ENCODE data around the gene ADD3.
"Not testable (repeated sequence)": the region's sequence is repeated elsewhere in the genome, so short reads cannot be mapped to it uniquely, and the experiment has no call there.

The ADD3 gene

DNA sequence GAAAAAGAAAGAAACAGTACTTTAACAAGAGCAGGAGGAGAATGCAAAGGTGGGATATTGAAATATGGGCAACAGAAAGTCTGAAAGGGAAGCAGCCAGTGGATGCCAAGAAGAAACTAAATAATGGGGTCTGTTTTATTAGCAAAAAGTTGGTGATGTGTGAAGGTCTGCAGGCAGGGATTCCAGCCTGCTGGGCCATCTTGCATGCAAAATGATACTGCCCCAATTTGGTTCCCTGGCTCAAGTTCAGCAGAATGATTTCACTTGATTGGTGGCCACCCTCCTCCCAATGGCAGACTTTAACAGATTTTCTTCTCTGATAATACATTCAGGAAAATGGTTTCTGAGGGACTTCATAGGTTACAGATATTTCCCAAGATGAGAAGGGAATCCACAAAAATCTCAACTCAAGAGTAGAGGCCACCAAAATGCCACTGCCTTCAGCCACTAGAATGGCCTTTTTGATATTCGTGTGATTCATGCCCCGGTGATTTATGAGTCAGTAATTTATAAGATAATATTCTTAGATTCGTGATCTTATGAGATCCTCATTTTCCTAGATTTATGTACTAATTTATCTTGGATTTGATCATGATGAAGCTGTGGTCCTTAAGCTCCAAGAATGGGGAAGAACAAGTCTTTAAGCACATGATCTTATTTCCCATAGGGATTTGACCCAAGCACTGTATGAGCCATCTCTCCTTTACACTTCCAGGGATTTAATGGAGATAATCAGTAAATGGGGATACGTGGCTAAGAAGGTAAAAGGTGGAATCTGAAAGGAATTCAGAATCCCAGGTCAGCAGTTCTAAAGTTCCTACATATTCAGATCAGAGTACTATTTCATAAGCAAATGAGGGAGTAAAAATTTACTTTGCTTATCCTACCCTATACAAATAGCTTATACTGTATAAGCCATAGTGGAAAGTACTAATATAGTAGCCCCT, 32.3 kb upstream of the ADD3 start:
- FAIRE-seq (no peak), DNase-seq (ENCODE audit: insufficient read length, low spot score) (no peak)
- TF ChIP-seq SPI1 (IDR thresholded peaks at IDR 0.05; ENCODE audit: low read depth, low read length) (no peak), POU2F2 (IDR thresholded peaks at IDR 0.05; ENCODE audit: low read depth, low read length) (no peak), POLR2A (IDR thresholded peaks at IDR 0.05; ENCODE audit: low read depth, low read length) (no peak)

DNA sequence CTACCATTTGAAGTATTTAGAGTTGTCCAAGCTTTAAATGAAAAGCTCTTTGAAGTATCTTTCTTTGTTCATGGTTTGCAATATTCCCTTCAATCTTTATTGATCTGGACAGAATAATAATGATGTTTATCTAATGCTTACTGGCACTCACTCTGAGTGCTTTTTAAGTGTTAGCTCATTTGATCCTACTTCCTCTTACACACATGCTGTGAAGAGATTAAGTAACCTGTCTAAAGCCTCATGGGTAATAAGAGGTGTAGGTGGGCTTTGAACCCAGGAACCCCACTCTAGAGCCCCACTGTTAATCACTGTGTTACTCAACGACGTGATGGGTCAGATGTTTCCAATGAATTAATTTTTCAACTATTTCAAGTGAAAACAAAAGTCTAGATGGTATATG, 31.1 kb upstream of the ADD3 start:
- FAIRE-seq (no peak), DNase-seq (ENCODE audit: insufficient read length, low spot score) (no peak)
- no peak for TF ChIP-seq TAF1 (IDR thresholded peaks at IDR 0.05; ENCODE audit: low read depth, low read length)
- no peak for TF ChIP-seq SPI1 (IDR thresholded peaks at IDR 0.05; ENCODE audit: low read depth, low read length)
- no peak for TF ChIP-seq POLR2AphosphoS5 (IDR thresholded peaks at IDR 0.05; ENCODE audit: low read depth, low read length)
- no peak for TF ChIP-seq POU2F2 (IDR thresholded peaks at IDR 0.05; ENCODE audit: low read depth, low read length)
- no peak for TF ChIP-seq PAX5 (IDR thresholded peaks at IDR 0.05; ENCODE audit: insufficient read depth, low read length, severe bottlenecking)
- TF ChIP-seq POLR2A (IDR thresholded peaks at IDR 0.05; ENCODE audit: low read depth, low read length) = no peak

DNA sequence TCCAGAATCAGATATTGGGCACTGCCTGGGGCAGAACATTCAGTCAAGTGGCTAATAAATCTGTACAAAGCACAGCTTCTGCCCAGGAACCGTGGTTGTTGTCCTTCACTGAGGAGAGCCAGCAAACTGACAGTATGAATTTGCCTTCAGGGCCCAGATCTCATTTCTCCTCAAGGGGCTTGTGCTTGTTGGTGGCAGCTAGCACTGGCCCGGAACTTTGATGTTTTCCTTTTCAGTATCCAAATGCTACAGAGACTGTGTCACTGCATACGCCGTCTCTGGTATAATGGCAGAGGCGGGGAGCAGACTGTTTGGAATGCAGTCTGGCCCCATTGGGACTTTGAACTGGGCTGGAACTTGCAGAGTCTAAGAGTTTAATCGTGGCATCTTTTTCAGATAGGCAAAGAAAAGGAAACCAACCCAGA, 30.4 kb upstream of the ADD3 start:
- peak; percentile 38 for FAIRE-seq
- no peak for DNase-seq (ENCODE audit: insufficient read length, low spot score)
- TF ChIP-seq POLR2A (IDR thresholded peaks at IDR 0.05; ENCODE audit: low read depth, low read length) = no peak
- no peak for TF ChIP-seq POLR2AphosphoS5 (IDR thresholded peaks at IDR 0.05; ENCODE audit: low read depth, low read length)
- TF ChIP-seq POU2F2 (IDR thresholded peaks at IDR 0.05; ENCODE audit: low read depth, low read length) = no peak
- TF ChIP-seq SPI1 (IDR thresholded peaks at IDR 0.05; ENCODE audit: low read depth, low read length) = no peak
- no peak for TF ChIP-seq TAF1 (IDR thresholded peaks at IDR 0.05; ENCODE audit: low read depth, low read length)
- no peak for TF ChIP-seq PAX5 (IDR thresholded peaks at IDR 0.05; ENCODE audit: insufficient read depth, low read length, severe bottlenecking)

DNA sequence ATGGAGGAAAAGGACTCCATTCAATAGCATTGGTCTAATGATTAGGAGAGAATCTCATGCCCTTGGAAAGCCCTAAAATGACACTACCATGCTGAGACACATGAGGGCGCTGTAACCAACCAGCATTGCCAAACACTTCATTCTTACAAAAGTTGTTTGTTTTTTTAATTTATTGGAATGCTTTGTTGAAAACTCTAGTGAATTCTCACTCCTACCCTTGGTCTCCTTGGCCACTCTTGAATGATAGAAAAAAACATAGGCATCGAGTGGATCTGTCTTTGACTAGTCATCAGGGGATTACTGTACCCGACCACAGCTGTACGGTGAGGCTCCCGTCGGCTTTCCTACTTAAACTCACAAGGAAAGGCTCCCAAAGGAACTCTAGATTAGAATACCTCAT, 29.3 kb upstream of the ADD3 start:
- DNase-seq (ENCODE audit: insufficient read length, low spot score) (no peak), FAIRE-seq (peak; percentile 86)
- TF ChIP-seq PAX5 (IDR thresholded peaks at IDR 0.05; ENCODE audit: insufficient read depth, low read length, severe bottlenecking) (no peak), SPI1 (IDR thresholded peaks at IDR 0.05; ENCODE audit: low read depth, low read length) (no peak), POLR2A (IDR thresholded peaks at IDR 0.05; ENCODE audit: low read depth, low read length) (no peak), POLR2AphosphoS5 (IDR thresholded peaks at IDR 0.05; ENCODE audit: low read depth, low read length) (no peak), POU2F2 (IDR thresholded peaks at IDR 0.05; ENCODE audit: low read depth, low read length) (no peak), TAF1 (IDR thresholded peaks at IDR 0.05; ENCODE audit: low read depth, low read length) (no peak)

DNA sequence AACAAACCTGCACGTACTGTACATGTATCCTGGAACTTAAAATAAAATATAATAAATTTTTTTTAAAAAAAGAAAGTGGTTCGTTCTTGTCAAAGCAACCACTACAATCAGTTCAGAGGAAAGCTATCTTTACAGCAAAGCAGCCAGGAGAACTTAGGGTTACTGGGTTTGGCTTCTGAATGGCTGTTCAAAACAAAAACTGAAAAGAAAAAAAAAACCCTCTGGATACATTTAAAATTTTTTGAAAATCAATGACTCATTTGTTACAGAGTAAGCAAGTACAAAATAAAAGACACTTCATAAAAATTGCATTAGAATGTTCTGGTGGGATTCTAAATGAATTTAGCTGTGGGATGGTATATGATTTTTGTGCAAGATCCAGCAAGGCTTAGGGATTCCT, 28.6 kb upstream of the ADD3 start:
- DNase-seq (ENCODE audit: insufficient read length, low spot score) (no peak), FAIRE-seq (no peak)
- TF ChIP-seq TAF1 (IDR thresholded peaks at IDR 0.05; ENCODE audit: low read depth, low read length) = no peak
- no peak for TF ChIP-seq POLR2A (IDR thresholded peaks at IDR 0.05; ENCODE audit: low read depth, low read length)
- TF ChIP-seq PAX5 (IDR thresholded peaks at IDR 0.05; ENCODE audit: insufficient read depth, low read length, severe bottlenecking) = no peak
- no peak for TF ChIP-seq POU2F2 (IDR thresholded peaks at IDR 0.05; ENCODE audit: low read depth, low read length)
- no peak for TF ChIP-seq POLR2AphosphoS5 (IDR thresholded peaks at IDR 0.05; ENCODE audit: low read depth, low read length)
- no peak for TF ChIP-seq SPI1 (IDR thresholded peaks at IDR 0.05; ENCODE audit: low read depth, low read length)

DNA sequence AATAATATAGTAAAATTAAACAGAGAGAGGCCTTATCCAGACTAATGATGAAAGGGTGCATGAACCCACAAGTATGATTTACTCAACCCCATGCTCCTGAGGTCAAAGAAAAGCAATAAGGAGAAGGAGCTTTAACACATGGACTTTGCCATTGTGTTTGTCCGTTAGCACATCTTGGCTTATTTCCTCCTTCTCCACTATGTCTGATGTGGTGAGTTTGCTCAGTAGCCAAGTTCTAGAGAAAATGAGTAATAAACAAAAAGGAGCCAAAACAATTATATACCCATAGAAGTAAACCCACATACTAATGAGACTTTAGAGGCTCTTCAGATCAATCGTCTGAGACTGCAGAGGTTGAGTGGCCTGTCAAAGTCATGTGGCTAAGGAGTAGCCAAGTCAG, 26.1 kb upstream of the ADD3 start:
- FAIRE-seq = no peak
- DNase-seq (ENCODE audit: insufficient read length, low spot score) = no peak
- TF ChIP-seq PAX5 (IDR thresholded peaks at IDR 0.05; ENCODE audit: insufficient read depth, low read length, severe bottlenecking) = no peak
- TF ChIP-seq POU2F2 (IDR thresholded peaks at IDR 0.05; ENCODE audit: low read depth, low read length) = no peak
- TF ChIP-seq SPI1 (IDR thresholded peaks at IDR 0.05; ENCODE audit: low read depth, low read length) = no peak
- no peak for TF ChIP-seq TAF1 (IDR thresholded peaks at IDR 0.05; ENCODE audit: low read depth, low read length)
- TF ChIP-seq POLR2A (IDR thresholded peaks at IDR 0.05; ENCODE audit: low read depth, low read length) = no peak
- TF ChIP-seq POLR2AphosphoS5 (IDR thresholded peaks at IDR 0.05; ENCODE audit: low read depth, low read length) = no peak

DNA sequence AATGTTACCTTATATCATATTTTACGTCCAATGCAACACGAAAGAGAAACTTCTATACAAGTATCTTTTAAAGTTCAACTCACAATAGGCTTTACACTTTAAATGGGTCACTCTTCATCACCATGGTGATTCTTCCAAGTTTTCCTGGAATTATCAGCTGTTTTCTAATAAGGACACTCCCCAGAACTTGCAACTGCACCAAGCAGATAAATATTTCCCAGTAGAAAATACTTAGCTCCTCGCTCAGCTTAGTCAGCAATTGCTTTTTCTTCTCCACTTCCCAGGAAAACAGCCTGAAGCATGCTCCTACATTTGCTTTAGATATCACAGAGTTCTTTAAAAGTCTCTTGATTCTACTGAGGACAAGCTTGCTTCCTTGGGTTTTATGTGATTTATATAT, 25.7 kb upstream of the ADD3 start:
- DNase-seq (ENCODE audit: insufficient read length, low spot score) = no peak
- TF ChIP-seq TAF1 (IDR thresholded peaks at IDR 0.05; ENCODE audit: low read depth, low read length) (no peak), SPI1 (IDR thresholded peaks at IDR 0.05; ENCODE audit: low read depth, low read length) (no peak), POLR2AphosphoS5 (IDR thresholded peaks at IDR 0.05; ENCODE audit: low read depth, low read length) (no peak), PAX5 (IDR thresholded peaks at IDR 0.05; ENCODE audit: insufficient read depth, low read length, severe bottlenecking) (no peak), POU2F2 (IDR thresholded peaks at IDR 0.05; ENCODE audit: low read depth, low read length) (no peak), POLR2A (IDR thresholded peaks at IDR 0.05; ENCODE audit: low read depth, low read length) (no peak)
- FAIRE-seq = no peak

DNA sequence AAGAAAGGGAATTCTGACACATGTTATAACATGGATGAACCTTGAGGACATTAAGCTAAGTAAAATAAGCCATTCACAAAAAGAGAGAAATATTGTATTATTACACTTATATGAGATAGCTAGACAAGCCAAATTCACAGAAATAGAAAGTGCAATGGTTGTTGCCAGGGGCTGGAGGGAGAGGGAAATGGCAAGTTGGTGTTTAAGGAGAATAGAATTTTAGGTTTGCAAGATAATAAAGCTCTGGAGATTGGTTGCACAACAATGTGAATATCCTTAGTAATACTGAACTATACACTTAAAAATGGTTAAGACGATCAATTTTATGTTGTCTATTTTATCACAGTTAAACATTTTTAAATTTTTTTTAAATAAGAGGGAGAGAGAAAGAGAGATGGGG, 25.0 kb upstream of the ADD3 start:
- no peak for DNase-seq (ENCODE audit: insufficient read length, low spot score)
- no peak for TF ChIP-seq PAX5 (IDR thresholded peaks at IDR 0.05; ENCODE audit: insufficient read depth, low read length, severe bottlenecking)
- TF ChIP-seq POLR2AphosphoS5 (IDR thresholded peaks at IDR 0.05; ENCODE audit: low read depth, low read length) = no peak
- TF ChIP-seq POU2F2 (IDR thresholded peaks at IDR 0.05; ENCODE audit: low read depth, low read length) = no peak
- no peak for TF ChIP-seq SPI1 (IDR thresholded peaks at IDR 0.05; ENCODE audit: low read depth, low read length)
- no peak for TF ChIP-seq TAF1 (IDR thresholded peaks at IDR 0.05; ENCODE audit: low read depth, low read length)
- no peak for TF ChIP-seq POLR2A (IDR thresholded peaks at IDR 0.05; ENCODE audit: low read depth, low read length)
- no peak for FAIRE-seq

DNA sequence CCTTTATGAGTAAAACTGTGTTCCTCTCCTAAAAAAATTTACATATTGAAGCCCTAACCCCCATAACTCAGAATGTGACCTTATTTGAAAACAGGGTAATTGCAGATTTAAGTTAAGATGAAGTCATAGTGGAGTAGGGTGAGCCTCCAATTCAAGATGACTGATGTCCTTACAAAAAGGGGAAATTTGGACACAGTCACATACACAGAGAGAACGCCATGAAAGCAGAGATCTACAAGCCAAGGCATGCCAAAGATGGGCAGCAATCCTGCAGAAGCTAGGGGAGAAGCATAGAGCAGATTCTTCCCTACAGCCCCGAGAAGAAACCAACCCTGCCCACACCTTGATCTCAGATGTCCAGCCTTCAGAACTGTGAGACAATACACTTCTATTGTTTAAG, 23.8 kb upstream of the ADD3 start:
- no peak for DNase-seq (ENCODE audit: insufficient read length, low spot score)
- TF ChIP-seq POU2F2 (IDR thresholded peaks at IDR 0.05; ENCODE audit: low read depth, low read length) (no peak), SPI1 (IDR thresholded peaks at IDR 0.05; ENCODE audit: low read depth, low read length) (no peak), POLR2AphosphoS5 (IDR thresholded peaks at IDR 0.05; ENCODE audit: low read depth, low read length) (no peak), TAF1 (IDR thresholded peaks at IDR 0.05; ENCODE audit: low read depth, low read length) (no peak), PAX5 (IDR thresholded peaks at IDR 0.05; ENCODE audit: insufficient read depth, low read length, severe bottlenecking) (no peak), POLR2A (IDR thresholded peaks at IDR 0.05; ENCODE audit: low read depth, low read length) (no peak)
- no peak for FAIRE-seq

DNA sequence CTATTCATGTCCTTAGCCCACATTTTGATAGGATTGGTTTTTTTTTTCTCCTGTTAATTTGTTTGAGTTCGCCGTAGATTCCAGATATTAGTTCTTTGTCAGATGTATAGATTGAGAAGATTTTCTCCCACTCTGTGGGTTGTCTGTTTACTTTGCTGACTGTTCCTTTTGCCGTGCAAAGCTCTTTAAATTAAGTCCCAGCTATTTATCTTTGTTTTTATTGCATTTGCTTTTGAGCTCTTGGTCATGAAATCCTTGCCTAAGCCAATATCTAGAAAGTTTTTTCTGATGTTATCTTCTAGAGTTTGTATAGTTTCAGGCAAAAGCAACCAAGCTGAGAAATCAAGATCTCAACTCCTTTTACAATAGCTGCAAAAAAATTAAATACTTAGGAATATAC, 22.0 kb upstream of the ADD3 start:
- not testable (repeated sequence) for FAIRE-seq; DNase-seq (ENCODE audit: insufficient read length, low spot score)
